CD4-positive, alpha-beta T cell treated with Interleukin-4 for 4 hours (primary cell): ENCODE measurements around the gene ZW10.
A peak's percentile ranks its signal among the peaks of the same experiment; 100 is the strongest.
"Not testable (repeated sequence)": the region's sequence is repeated elsewhere in the genome, so short reads cannot be mapped to it uniquely, and the experiment has no call there.

Experiments
- DNase-seq: peaks from one replicate; pipeline ENCODE4 v3.0.0-alpha.2; 2020

ZW10 gene, protein sequence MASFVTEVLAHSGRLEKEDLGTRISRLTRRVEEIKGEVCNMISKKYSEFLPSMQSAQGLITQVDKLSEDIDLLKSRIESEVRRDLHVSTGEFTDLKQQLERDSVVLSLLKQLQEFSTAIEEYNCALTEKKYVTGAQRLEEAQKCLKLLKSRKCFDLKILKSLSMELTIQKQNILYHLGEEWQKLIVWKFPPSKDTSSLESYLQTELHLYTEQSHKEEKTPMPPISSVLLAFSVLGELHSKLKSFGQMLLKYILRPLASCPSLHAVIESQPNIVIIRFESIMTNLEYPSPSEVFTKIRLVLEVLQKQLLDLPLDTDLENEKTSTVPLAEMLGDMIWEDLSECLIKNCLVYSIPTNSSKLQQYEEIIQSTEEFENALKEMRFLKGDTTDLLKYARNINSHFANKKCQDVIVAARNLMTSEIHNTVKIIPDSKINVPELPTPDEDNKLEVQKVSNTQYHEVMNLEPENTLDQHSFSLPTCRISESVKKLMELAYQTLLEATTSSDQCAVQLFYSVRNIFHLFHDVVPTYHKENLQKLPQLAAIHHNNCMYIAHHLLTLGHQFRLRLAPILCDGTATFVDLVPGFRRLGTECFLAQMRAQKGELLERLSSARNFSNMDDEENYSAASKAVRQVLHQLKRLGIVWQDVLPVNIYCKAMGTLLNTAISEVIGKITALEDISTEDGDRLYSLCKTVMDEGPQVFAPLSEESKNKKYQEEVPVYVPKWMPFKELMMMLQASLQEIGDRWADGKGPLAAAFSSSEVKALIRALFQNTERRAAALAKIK

DNA sequence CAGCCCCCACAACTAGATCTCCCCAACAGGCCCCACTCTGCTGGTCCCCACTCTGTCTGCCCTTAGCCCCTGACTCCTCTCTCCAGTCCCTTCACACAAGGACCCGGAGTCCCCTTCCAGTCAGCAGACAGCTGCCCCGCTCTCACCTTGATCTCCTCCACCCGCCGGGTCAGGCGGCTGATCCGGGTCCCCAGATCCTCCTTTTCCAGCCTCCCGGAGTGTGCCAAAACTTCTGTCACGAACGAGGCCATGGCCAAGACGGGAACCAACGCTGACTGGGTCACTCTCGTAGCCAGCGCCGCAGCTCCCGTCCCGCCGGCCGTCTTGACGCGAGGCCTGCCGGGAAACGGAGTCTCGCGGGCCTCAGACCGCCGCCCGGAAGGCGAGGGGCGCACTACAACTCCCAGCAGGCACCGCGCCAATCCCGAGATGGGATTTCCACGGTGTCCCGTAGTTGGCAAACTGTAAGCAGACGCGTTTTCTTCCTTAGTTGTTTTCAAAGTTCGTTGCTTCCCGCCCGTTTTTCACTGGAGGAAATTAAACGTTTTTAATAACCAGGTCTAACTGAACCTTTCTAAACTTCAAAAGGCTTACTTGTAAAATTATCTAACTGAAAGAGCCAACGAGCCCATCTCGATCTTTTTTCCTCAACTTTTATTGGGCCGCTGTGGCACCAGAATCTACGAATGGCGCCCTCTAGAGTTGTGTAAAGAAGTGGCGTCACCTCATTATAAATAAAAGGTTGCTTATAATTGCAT lies at the start of gene ZW10:
ZW10 (minus strand) TSS at position 277 of the 758 bp plus-strand sequence; CDS start at position 251, 26 bp downstream.
- DNase-seq = peak; percentile 90

GRCh38 chr11:113818426-113818825 lies 44.9 kb upstream of the ZW10 start:
- no peak for DNase-seq

DNA sequence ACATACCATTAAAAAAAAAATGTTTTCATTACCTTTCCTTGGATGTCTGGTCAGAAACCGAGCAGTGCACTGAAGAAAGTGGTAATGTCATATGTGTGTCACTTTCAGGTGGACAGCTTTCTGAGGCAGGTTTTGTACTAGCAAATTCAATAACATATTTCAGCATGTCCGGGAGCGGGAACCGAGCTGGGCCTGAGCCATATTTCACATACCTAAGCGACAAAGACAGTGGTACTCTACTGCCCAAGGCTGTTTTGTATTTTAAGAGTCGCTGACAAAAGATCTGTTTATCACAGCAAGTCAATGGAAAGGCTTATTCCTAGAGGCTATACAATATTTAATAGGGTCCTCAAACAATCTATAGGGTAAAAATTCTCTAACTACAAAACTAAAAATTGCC lies 44.1 kb upstream of the ZW10 start:
- DNase-seq = no peak

- no peak for DNase-seq
Observed at GRCh38 chr11:113817162-113817561, 43.7 kb upstream of the ZW10 start.

DNA sequence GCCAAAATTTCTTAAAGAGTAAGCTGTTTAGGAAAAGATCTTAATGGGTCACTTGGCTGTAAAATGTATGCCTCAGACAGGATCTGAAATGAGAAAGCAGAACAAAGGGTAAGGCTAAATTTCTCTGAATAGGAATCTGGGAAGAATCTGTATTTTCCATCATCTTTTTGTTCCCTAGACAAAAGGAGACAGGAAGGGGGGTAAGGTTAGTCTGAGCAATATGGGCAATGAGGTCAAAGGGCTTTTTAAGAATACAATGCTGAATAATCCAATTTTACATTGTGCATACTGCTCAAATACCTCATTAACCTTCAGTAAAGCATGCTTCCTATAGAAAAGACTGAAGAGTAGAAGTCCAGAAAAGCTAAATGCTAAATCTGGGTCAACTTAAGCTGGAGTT lies 40.7 kb upstream of the ZW10 start:
- no peak for DNase-seq

DNA sequence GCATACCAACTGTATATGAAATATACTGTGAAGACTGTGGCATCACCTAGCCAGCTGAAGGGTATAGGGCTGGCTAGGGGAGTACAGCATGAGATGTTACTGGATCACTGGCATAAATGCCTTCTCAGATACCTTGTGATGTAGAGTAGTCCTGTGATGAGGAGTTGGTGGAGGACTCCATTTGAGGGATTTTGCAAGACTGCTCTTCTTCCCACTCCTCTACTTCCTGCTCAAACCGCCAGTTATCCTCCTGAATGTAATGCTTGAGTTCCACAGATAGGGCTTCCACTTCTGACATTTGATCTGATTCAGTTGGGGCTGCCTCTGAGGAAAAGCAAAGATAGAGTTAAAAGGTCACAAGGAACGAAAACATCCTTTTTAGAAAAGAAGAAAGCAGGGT lies 35.4 kb upstream of the ZW10 start:
- DNase-seq = no peak

GRCh38 chr11:113806406-113806805 lies 32.9 kb upstream of the ZW10 start:
- no peak for DNase-seq

- no peak for DNase-seq
Observed at GRCh38 chr11:113805640-113806039, 32.1 kb upstream of the ZW10 start.

- no peak for DNase-seq
Observed at GRCh38 chr11:113802621-113803020, 29.1 kb upstream of the ZW10 start.

DNA sequence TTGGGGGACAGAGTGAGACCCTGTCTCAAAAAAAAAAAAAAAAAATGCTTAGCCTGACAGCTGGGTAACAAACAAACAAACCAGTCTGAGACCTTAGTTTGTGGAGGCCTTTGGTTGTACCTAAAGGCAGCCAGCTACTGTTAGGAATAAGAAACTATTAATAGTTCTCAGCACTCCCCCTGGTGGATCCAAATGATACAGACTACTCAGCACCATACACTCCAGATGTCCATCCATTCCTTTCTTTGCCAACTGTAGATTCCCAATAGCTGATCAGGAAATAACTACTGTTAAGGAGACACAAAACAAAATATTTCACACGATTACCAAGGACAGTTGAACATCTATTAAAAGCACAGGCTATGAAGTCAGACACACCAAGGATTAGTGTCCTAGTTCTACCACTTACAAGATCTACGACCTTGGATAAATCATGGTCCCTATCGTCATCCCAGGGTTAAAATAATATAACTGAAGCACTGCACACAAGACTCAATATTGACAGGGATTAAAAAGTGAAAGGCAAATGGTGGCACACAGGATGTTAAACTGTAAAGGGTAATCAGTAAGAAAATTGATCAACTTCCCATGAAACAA lies 23.3 kb upstream of the ZW10 start:
- peak; percentile 14 for DNase-seq

GRCh38 chr11:113789675-113790320 lies 16.3 kb upstream of the ZW10 start:
- no peak for DNase-seq

DNA sequence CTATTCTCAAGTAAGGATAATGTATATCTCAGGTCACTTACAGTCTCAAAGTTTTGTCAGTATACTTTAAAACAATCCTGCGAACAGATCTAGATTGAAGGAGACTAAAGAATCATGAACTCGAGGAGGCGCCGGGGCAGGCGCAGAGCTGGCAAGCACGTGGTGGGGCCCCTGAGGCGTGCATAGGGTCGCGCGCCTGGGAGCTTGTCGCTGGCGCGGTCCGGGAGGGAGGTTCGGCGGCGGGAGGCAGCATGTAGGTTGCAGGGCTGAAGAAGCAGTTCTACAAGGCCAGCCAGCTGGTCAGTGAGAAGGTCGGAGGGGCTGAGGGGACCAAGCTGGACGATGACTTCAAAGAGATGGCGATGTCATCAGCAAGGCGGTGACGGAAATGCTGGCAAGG lies 15.5 kb upstream of the ZW10 start:
- DNase-seq = not testable (repeated sequence)

DNA sequence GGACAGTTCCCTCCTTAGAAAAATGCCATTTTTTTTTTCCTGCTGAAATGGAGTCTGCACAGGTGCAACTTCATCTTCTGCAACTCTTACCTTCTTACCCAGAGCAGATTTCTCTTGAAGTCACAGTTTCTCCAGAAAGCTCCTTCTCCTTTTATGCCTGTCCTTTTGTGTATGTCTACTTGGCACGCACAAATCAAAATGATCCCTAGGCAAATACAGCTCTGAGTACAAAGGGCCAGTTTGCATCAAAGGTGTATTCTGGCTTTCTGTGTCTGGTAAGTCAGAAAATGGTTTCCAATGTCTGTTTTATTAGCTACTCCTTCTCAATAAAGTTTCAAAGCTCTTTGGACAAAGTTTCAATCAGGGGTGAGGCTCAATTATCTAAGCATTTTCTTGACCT lies 8.6 kb upstream of the ZW10 start:
- no peak for DNase-seq

DNA sequence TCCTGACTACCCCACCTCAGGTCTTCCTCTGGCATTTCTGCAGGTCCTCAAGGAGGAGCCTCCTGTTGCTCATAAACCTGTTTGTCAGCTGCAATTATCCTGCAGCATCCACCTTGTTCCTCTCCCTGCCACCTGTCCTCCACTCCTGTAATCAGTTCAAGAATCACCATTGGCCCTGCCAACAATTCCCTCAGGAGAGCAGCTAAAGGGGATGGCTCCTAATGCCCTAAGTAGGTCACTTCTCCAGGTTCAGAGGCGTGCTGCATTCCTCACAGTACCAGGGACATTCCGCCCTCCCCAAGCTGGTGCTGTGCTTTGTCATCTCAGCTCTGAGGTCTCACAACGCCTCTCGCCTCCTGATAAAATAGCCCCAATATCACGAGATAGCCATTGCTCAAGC lies 8.2 kb upstream of the ZW10 start:
- DNase-seq = no peak

DNA sequence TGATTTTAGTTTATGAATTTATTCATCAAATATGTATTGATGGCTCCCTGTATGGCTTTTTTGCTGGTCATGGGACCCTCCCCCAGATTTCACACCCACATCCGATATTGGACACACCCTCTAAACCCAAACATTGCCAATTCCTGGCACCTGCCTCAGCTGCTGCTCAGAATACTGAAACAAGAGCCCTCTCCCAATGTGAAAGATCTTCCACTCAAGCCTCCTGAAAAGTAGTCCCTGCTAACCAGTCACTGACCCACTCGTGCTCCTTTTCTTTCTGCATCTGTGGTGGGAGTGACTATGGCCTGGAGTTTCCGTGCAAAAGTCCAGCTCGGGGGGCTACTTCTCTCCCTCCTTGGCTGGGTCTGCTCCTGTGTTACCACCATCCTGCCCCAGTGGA lies 6.0 kb upstream of the ZW10 start, which contains the start of gene CLDN25:
CLDN25 (plus strand) TSS at position 301 of the 400 bp plus-strand sequence; CDS start at position 301, 0 bp downstream.
- DNase-seq = no peak

DNA sequence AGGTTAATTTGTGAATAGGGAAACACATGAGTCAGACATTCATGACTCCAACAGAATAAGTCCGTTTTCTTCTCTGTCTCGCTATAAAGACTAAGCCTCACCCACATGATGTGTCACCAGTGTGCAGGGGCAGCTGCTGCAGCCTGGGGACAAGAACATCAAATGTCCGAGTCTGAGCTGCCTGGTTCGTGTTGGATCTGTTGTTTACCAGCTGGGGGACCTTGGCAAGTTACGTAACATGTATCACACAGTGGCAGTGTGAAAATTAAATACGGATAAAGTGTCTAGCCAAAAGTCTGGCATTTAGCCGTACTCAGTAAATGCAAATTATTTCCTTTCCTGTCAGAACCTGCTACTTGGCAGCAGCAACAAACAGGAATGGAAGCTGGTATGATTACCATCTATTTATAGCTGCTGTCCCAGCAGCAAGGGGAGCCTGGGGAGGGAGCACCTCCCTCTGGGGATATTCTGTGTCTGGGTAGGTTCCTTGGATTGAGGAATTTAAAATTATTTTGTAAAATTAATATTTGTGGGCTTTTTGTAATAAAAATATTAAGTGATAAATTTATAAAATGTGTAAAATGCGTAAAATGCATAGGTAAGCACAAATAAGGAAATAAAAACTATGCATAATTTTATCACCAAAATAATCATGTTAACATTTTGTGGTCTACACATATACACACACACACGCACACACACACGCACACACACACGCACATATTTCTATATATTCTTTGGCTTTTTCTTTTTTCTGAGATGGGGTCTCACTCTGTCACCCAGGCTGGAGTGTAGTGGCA lies 4.8 kb upstream of the ZW10 start:
- no peak for DNase-seq

GRCh38 chr11:113774174-113774503 lies 647 bp upstream of the ZW10 start:
- DNase-seq = no peak

DNA sequence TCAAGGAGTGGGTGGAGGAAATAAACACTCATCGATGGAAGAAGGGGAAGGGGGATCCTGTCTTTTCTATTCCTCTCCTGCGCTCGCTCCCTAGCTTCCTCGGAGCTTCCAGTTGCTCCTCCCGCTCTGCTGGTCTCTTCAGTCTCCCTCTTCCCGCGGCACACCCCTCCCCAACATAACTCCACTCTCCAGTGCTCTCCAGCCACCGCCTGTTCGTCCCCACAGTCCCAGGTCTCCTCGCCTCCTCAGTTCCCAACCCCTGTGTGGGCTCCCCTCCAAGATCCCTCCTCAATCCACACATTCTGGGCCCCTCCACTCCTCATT lies 438 bp downstream of the ZW10 start:
- no peak for DNase-seq

DNA sequence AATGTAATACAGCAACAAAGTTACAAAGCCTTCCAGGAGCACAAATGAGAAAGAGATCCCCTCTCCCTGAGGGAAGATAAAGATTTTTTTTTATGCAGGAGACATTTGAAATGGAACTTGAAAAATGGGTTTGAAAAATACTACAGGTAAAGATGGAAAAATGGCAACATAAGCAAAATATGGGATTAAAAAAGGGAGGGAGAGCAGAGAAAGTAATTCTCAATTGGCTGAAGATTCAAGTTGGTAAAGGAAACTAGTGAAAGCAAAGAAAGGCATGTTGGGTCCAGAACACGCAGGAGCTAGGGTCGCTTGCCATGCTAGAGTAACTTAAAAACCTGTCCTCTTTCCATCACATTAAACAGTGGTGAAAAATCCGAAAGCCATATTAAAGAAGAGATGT lies 1.5 kb downstream of the ZW10 start:
- no peak for DNase-seq

- DNase-seq = no peak
Observed at GRCh38 chr11:113764527-113765219, 8.8 kb downstream of the ZW10 start.

DNA sequence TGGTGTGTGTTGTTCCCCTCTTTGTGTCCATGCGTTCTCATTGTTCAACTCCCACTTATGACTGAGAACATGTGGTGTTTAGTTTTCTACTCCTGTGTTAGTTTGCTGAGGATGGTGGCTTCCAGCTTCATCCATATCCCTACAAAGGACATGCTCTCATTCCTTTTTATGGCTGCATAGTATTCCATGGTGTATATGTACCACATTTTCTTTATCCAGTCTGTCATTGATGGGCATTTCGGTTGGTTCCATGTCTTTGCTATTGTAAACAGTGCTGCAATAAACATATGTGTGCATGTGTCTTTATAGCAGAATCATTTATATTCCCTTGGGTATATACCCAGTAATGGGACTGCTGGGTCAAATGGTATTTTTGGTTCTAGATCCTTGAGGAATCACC lies 10.5 kb downstream of the ZW10 start:
- not testable (repeated sequence) for DNase-seq
